ENCODE results near the gene CNNM1.

- TF ChIP-seq, protein P1, sequence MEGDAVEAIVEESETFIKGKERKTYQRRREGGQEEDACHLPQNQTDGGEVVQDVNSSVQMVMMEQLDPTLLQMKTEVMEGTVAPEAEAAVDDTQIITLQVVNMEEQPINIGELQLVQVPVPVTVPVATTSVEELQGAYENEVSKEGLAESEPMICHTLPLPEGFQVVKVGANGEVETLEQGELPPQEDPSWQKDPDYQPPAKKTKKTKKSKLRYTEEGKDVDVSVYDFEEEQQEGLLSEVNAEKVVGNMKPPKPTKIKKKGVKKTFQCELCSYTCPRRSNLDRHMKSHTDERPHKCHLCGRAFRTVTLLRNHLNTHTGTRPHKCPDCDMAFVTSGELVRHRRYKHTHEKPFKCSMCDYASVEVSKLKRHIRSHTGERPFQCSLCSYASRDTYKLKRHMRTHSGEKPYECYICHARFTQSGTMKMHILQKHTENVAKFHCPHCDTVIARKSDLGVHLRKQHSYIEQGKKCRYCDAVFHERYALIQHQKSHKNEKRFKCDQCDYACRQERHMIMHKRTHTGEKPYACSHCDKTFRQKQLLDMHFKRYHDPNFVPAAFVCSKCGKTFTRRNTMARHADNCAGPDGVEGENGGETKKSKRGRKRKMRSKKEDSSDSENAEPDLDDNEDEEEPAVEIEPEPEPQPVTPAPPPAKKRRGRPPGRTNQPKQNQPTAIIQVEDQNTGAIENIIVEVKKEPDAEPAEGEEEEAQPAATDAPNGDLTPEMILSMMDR (IDR thresholded peaks at IDR 0.05; ENCODE audit: poor library complexity): no peak
- TF ChIP-seq EZH2 (IDR thresholded peaks at IDR 0.05; ENCODE audit: borderline replicate concordance) (no peak), EZH2phosphoT487 (IDR thresholded peaks at IDR 0.05; ENCODE audit: low read depth, severe bottlenecking, unreplicated experiment) (no peak)
Measured at GRCh38 chr10:99382176-99382575, 53.0 kb downstream of the CNNM1 start.
